HFFc6 (cell line): ENCODE data around the gene MPO. TPM values are rescaled to one million over a fixed set of nuclear protein-coding genes. Genes with fewer than 3 reads are reported as not detected.

ENCODE experiments used
- DNase-seq: peaks from one replicate; pipeline ENCODE4 v3.0.0-alpha.2; 2018
- H3K27ac Mint-ChIP-seq: 2 replicates; pipeline ENCODE4 v1.8.0; 2020; ENCODE audit warnings: mild to moderate bottlenecking, mixed read lengths
- H3K27me3 Mint-ChIP-seq: 2 replicates; pipeline ENCODE4 v1.8.0; 2021; ENCODE audit warnings: mild to moderate bottlenecking, moderate library complexity, mixed read lengths; ENCODE audit not compliant: insufficient read depth
- H3K36me3 Mint-ChIP-seq: 2 replicates; pipeline ENCODE4 v1.8.0; 2021; ENCODE audit warnings: low read depth, mixed read lengths
- H3K4me1 Mint-ChIP-seq: 2 replicates; pipeline ENCODE4 v1.8.0; 2020; ENCODE audit warnings: low read depth, mixed read lengths
- H3K4me3 Mint-ChIP-seq: 2 replicates; pipeline ENCODE4 v1.8.0; 2020; ENCODE audit warnings: mild to moderate bottlenecking, moderate library complexity, mixed read lengths
- H3K9me3 Mint-ChIP-seq: 2 replicates; pipeline ENCODE4 v1.8.0; 2020; ENCODE audit warnings: mild to moderate bottlenecking, mixed read lengths
- total RNA-seq, 6 experiments: library from RNA; stranded (reverse); fragmentation: NEBNext Ultra II Directional; extraction: Animal tissue kit (Norgen Biotek cat#: 25700); gene quantifications; 2 replicates in 1 of 6; 3 replicates in 5 of 6; pipeline ENCODE4 v1.2.3, GENCODE V29; 2021
- TF ChIP-seq, protein P1 (sequence below): fragments of 200-600 bp; sonication (generic); IDR thresholded peaks from 2 replicates; pipeline ENCODE4 v1.5.0; 2021; ENCODE audit warnings: antibody characterized with exemption, mild to moderate bottlenecking

MPO gene
- total RNA-seq, 6 experiments from 2014 or later: not detected

GRCh38 chr17:58324056-58324408, 43.3 kb upstream of the MPO start:
- Mint-ChIP-seq H3K27ac (no peak overlapping the region), H3K4me3 (peak overlapping the region; percentile 65), H3K36me3 (no peaks in the 10 kb centered on the region), H3K4me1 (no peaks in the 10 kb centered on the region), H3K9me3 (no peaks in the 10 kb centered on the region), H3K27me3 (peaks cover 24% of the 10 kb centered on the region)
- TF ChIP-seq, protein P1, sequence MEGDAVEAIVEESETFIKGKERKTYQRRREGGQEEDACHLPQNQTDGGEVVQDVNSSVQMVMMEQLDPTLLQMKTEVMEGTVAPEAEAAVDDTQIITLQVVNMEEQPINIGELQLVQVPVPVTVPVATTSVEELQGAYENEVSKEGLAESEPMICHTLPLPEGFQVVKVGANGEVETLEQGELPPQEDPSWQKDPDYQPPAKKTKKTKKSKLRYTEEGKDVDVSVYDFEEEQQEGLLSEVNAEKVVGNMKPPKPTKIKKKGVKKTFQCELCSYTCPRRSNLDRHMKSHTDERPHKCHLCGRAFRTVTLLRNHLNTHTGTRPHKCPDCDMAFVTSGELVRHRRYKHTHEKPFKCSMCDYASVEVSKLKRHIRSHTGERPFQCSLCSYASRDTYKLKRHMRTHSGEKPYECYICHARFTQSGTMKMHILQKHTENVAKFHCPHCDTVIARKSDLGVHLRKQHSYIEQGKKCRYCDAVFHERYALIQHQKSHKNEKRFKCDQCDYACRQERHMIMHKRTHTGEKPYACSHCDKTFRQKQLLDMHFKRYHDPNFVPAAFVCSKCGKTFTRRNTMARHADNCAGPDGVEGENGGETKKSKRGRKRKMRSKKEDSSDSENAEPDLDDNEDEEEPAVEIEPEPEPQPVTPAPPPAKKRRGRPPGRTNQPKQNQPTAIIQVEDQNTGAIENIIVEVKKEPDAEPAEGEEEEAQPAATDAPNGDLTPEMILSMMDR: no peak
- DNase-seq: no peak

DNA sequence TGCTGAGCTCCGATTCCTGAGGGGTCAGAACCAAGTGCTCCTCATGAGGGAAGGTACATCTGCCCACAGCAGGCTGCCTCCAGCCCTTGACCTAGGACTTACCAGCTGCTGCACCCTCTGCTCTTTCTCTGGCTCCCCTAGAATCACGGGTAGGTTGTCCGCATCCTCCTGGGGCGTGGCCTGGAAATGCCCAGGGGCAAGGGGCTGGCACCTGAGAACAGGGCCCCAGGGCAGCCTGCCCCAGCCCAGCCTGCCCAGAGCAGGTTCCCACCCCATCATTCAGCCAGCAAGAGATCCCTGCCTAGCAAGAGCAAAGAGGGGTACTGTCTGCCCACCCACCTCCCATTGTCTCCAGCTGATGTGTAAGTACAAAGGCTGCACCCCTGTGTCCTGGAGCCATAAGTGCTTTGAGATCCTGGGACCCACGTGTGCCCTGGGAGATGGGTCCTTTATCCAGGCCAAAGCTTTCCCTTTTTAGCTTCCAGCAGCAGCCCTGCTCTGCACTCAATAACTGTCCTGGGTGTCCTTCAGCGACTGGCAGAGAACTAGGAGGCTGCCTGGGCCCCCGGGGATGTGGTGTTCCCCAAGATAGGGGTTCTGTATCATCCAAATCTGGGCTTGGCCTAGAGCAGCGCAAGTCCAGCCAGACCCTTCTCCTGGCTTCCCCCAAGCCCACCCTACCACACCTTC, 42.8 kb upstream of the MPO start:
- H3K36me3 Mint-ChIP-seq: no peaks in the 10 kb centered on the region
- H3K27ac Mint-ChIP-seq: no peak overlapping the region
- H3K27me3 Mint-ChIP-seq: peaks cover 24% of the 10 kb centered on the region
- TF ChIP-seq, protein P1: no peak
- H3K4me3 Mint-ChIP-seq: peak overlapping the region; percentile 65
- no peaks in the 10 kb centered on the region for H3K4me1 Mint-ChIP-seq
- no peaks in the 10 kb centered on the region for H3K9me3 Mint-ChIP-seq
- DNase-seq: no peak

GRCh38 chr17:58322581-58323185, 41.9 kb upstream of the MPO start:
- no peak overlapping the region for H3K4me3 Mint-ChIP-seq
- H3K36me3 Mint-ChIP-seq: no peaks in the 10 kb centered on the region
- no peak for DNase-seq
- no peak overlapping the region for H3K27ac Mint-ChIP-seq
- TF ChIP-seq, protein P1: no peak
- peaks cover 20% of the 10 kb centered on the region for H3K27me3 Mint-ChIP-seq
- no peaks in the 10 kb centered on the region for H3K9me3 Mint-ChIP-seq
- peaks cover 1% of the 10 kb centered on the region for H3K4me1 Mint-ChIP-seq

- TF ChIP-seq, protein P1: no peak
- no peak overlapping the region for H3K4me3 Mint-ChIP-seq
- peaks cover 6% of the 10 kb centered on the region for H3K4me1 Mint-ChIP-seq
- no peak for DNase-seq
- H3K27ac Mint-ChIP-seq: no peak overlapping the region
- H3K27me3 Mint-ChIP-seq: peaks cover 22% of the 10 kb centered on the region
- no peaks in the 10 kb centered on the region for H3K9me3 Mint-ChIP-seq
- no peaks in the 10 kb centered on the region for H3K36me3 Mint-ChIP-seq
These were observed 41.1 kb upstream of the MPO start for GRCh38 chr17:58321571-58322525.

DNA sequence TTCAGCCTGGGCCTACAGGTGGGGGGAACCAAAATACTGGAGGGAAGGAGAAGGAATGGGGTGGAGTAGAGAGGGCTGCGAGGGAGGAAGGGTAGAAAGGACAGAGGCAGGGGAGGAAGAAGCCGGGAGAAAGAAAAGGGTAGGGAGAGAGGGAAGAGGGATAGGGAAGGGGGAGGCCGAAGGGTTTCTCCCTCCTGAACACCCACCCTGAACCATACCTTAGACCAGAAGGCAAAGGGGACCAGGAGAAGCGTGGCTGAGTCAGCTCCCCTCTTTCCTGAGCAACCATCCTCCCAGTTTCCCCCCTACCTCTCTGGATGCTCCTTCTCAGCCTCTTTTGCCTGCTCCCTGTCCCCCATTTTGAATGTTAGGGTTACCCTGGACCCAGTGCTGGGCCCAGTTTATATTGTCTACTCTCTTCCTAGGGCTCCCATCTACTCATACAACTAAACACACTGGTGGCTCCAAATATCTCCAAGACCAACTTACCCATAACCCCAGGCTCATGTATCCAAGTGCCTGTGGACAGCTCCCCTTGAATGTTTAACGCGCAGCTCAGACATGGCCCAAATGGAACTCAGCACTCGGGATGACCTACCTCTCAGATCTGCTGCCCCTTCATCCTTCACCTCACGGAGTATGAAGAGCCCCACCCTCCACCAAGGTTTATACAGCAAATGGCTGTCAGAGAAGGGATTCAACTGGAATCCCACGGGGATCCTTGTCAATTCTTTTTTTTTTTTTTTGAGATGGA, 40.0 kb upstream of the MPO start:
- Mint-ChIP-seq H3K27me3 (peaks cover 20% of the 10 kb centered on the region), H3K4me3 (no peak overlapping the region), H3K4me1 (peaks cover 6% of the 10 kb centered on the region), H3K27ac (no peak overlapping the region), H3K36me3 (no peaks in the 10 kb centered on the region), H3K9me3 (no peaks in the 10 kb centered on the region)
- no peak for DNase-seq
- TF ChIP-seq, protein P1: no peak
